Neuronal stem cell (in vitro differentiated cells): ENCODE measurements around the gene EIF3A.

Experiments used
- DNase-seq: peaks from one replicate; pipeline ENCODE4 v3.0.0-alpha.2; 2013; ENCODE audit warnings: low spot score
- H2AFZ ChIP-seq: one replicate; pipeline ENCODE4 v1.6.1; 2013; ENCODE audit warnings: mild to moderate bottlenecking, low read length, inconsistent platforms
- H2AK5ac ChIP-seq: 2 replicates; pipeline ENCODE4 v1.6.1; 2013; ENCODE audit warnings: low read depth, mild to moderate bottlenecking, inconsistent platforms, low read length, moderate library complexity, mixed read lengths
- H2BK120ac ChIP-seq: 2 replicates; pipeline ENCODE4 v1.6.1; 2013; ENCODE audit warnings: low read depth, mild to moderate bottlenecking, inconsistent platforms, low read length, moderate library complexity, mixed read lengths
- H2BK12ac ChIP-seq: one replicate; pipeline ENCODE4 v1.6.1; 2013; ENCODE audit warnings: low read length, inconsistent platforms
- H2BK15ac ChIP-seq: 2 replicates; pipeline ENCODE4 v1.6.1; 2013; ENCODE audit warnings: mild to moderate bottlenecking, low read length, inconsistent platforms, mixed read lengths
- H2BK5ac ChIP-seq: one replicate; pipeline ENCODE4 v1.6.1; 2013; ENCODE audit warnings: inconsistent platforms, mild to moderate bottlenecking, low read length, moderate library complexity
- H3K14ac ChIP-seq: one replicate; pipeline ENCODE4 v1.6.1; 2013; ENCODE audit warnings: low read length, inconsistent platforms
- H3K18ac ChIP-seq: 2 replicates; pipeline ENCODE4 v1.6.1; 2013; ENCODE audit warnings: low read length, inconsistent platforms
- H3K23ac ChIP-seq: 2 replicates; pipeline ENCODE4 v1.6.1; 2013; ENCODE audit warnings: low read depth, mild to moderate bottlenecking, mixed read lengths, low read length, inconsistent platforms; ENCODE audit not compliant: poor library complexity
- H3K27ac ChIP-seq: replicated peaks from 3 replicates; pipeline ENCODE4 v1.5.1; 2013; ENCODE audit warnings: low read length, inconsistent platforms
- H3K27me3 ChIP-seq, 3 experiments: 2 replicates each; pipeline ENCODE4 v1.6.1; 2013; ENCODE audit warnings: low read length in 3 of 3, mild to moderate bottlenecking in 2 of 3, inconsistent platforms in 1 of 3, low read depth in 1 of 3, mixed read lengths in 1 of 3, moderate library complexity in 1 of 3; ENCODE audit not compliant: control insufficient read depth in 3 of 3, insufficient read depth in 3 of 3
- H3K36me3 ChIP-seq, 2 donors: replicated peaks in 1 of 2; 2 replicates each; pipeline ENCODE4 v1.6.1; 2013; ENCODE audit warnings: low read length in 2 of 2; ENCODE audit not compliant: control insufficient read depth in 2 of 2, insufficient read depth in 2 of 2
- H3K4ac ChIP-seq: 2 replicates; pipeline ENCODE4 v1.6.1; 2013; ENCODE audit warnings: inconsistent platforms, mild to moderate bottlenecking, low read length, moderate library complexity
- H3K4me1 ChIP-seq, 2 donors: 1 replicate in 1 of 2; 2 replicates in 1 of 2; pipeline ENCODE4 v1.6.1; 2013; ENCODE audit warnings: low read length in 2 of 2, low read depth in 1 of 2; ENCODE audit not compliant: control insufficient read depth in 2 of 2, insufficient read depth in 1 of 2
- H3K4me2 ChIP-seq: one replicate; pipeline ENCODE4 v1.6.1; 2013; ENCODE audit warnings: mild to moderate bottlenecking, low read length, inconsistent platforms; ENCODE audit not compliant: insufficient read depth, poor library complexity, severe bottlenecking
- H3K4me3 ChIP-seq, 2 donors: 2 replicates each; pipeline ENCODE4 v1.5.1; 2013; ENCODE audit warnings: low read length in 2 of 2, mild to moderate bottlenecking in 2 of 2, inconsistent platforms in 1 of 2, moderate library complexity in 1 of 2
- H3K79me1 ChIP-seq: one replicate; pipeline ENCODE4 v1.6.1; 2013; ENCODE audit warnings: low read depth, mild to moderate bottlenecking, inconsistent platforms, low read length, moderate library complexity
- H3K9ac ChIP-seq: one replicate; pipeline ENCODE4 v1.6.1; 2013; ENCODE audit warnings: mild to moderate bottlenecking, low read depth, low read length, inconsistent platforms; ENCODE audit not compliant: poor library complexity
- H3K9me3 ChIP-seq, 2 donors: replicated peaks in 1 of 2; 2 replicates each; pipeline versions ENCODE3 to v1.6.1; 2013; ENCODE audit warnings: low read length in 2 of 2, mild to moderate bottlenecking in 2 of 2, inconsistent platforms in 1 of 2, low read depth in 1 of 2, mixed read lengths in 1 of 2, moderate library complexity in 1 of 2; ENCODE audit not compliant: control insufficient read depth in 2 of 2, insufficient read depth in 1 of 2
- H4K8ac ChIP-seq: one replicate; pipeline ENCODE4 v1.6.1; 2013; ENCODE audit warnings: low read depth, mild to moderate bottlenecking, inconsistent platforms, low read length, moderate library complexity
- H4K91ac ChIP-seq: one replicate; pipeline ENCODE4 v1.6.1; 2013; ENCODE audit warnings: low read length, low read depth, mild to moderate bottlenecking, inconsistent platforms; ENCODE audit not compliant: poor library complexity
- WGBS, 2 donors: extraction: QIAGEN DNeasy Blood & Tissue Kit; methylation state at CpG; one replicate each; pipeline ENCODE4 v1.1.7; 2013; ENCODE audit warnings: missing lambda C conversion rate in 2 of 2, mixed read lengths in 1 of 2; ENCODE audit not compliant: insufficient read length in 2 of 2, insufficient replicate concordance in 1 of 2; ENCODE audit errors: extremely low coverage in 2 of 2; 5-methylcytosine and 5-hydroxymethylcytosine counted together

The EIF3A gene

DNA sequence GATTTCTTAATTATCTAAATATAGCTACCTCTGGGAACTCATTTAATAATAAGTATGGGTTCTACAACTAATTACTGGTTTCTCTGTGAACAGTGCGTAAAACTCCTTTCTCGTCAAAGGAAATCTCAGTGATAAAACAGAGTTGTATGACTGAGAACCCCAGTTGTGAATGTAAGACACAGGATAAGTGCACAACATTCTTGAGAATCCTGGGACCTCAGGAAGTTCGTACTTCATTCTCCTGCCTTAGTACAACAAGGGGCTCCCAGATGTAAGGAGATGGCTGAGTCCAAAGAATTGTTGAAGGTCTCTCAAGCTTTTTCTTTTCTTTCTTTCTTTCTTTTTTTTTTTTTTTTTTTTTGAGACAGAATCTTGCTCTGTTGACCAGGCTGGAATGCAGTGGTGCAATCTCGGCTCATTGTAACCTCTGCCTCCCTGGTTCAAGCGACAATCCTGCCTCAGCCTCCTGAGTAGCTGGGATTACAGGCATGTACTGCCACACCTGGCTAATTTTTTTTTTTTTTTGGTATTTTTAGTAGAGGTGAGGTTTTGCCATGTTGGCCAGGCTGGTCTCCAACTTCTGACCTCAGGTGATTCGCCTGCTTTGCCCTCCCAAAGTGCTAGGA, 35.8 kb upstream of the EIF3A start:
- Histone ChIP-seq H3K27ac (no peak overlapping the region), H3K23ac (no peak overlapping the region), H3K27me3 (no peaks in the 10 kb centered on the region), H2BK15ac (no peak overlapping the region), H3K4me3 (no peak overlapping the region), H3K9me3 (peaks cover 0 to 5% of the 10 kb centered on the region in 2 donors), H3K36me3 (peaks cover 30 to 90% of the 10 kb centered on the region in 2 donors), H3K14ac (no peak overlapping the region), H3K4me2 (no peak overlapping the region), H2BK120ac (no peak overlapping the region), H4K91ac (no peak overlapping the region), H2AFZ (no peak overlapping the region), H2AK5ac (no peak overlapping the region), H2BK12ac (no peak overlapping the region), H4K8ac (no peak overlapping the region), H2BK5ac (no peak overlapping the region), H3K79me1 (no peaks in the 10 kb centered on the region), H3K4ac (no peak overlapping the region), H3K9ac (no peak overlapping the region), H3K4me1 (no peaks in the 10 kb centered on the region), H3K18ac (no peak overlapping the region)
- WGBS, 2 donors, result no CpG with 5 or more reads among the region's 6 CpGs
- DNase-seq, result no peak

GRCh38 chr10:119115926-119116325, 35.3 kb upstream of the EIF3A start:
- WGBS, 2 donors, result no CpG with 5 or more reads among the region's 9 CpGs

GRCh38 chr10:119113751-119114732, 33.4 kb upstream of the EIF3A start:
- peaks cover 0 to 5% of the 10 kb centered on the region in 2 donors for H3K9me3 ChIP-seq
- no peak overlapping the region for H2BK120ac ChIP-seq
- H4K91ac ChIP-seq, result no peak overlapping the region
- no peak overlapping the region for H3K23ac ChIP-seq
- H2BK12ac ChIP-seq, result no peak overlapping the region
- H2AFZ ChIP-seq, result no peak overlapping the region
- H3K18ac ChIP-seq, result no peak overlapping the region
- H2BK15ac ChIP-seq, result no peak overlapping the region
- peaks cover 23 to 92% of the 10 kb centered on the region in 2 donors for H3K36me3 ChIP-seq
- no peaks in the 10 kb centered on the region for H3K79me1 ChIP-seq
- no peaks in the 10 kb centered on the region for H3K4me1 ChIP-seq
- no peak overlapping the region for H3K9ac ChIP-seq
- no peak for DNase-seq
- peak overlapping the region in 1 of 2 donors; percentile 64 for H3K4me3 ChIP-seq
- no peak overlapping the region for H2BK5ac ChIP-seq
- no peak overlapping the region for H3K4me2 ChIP-seq
- no CpG with 5 or more reads among the region's 11 CpGs for WGBS, 2 donors
- H3K27ac ChIP-seq, result no peak overlapping the region
- no peak overlapping the region for H3K4ac ChIP-seq
- no peak overlapping the region for H3K14ac ChIP-seq
- no peak overlapping the region for H4K8ac ChIP-seq
- no peaks in the 10 kb centered on the region for H3K27me3 ChIP-seq
- no peak overlapping the region for H2AK5ac ChIP-seq

More at GRCh38 chr10:119115926-119116325, 35.3 kb upstream of the EIF3A start:
- H3K23ac ChIP-seq, result no peak overlapping the region
- H4K8ac ChIP-seq, result no peak overlapping the region
- H3K27me3 ChIP-seq, result no peaks in the 10 kb centered on the region
- no peak overlapping the region for H3K14ac ChIP-seq
- no peak overlapping the region for H2BK120ac ChIP-seq
- H3K36me3 ChIP-seq, result peaks cover 30 to 90% of the 10 kb centered on the region in 2 donors
- no peak overlapping the region for H2AK5ac ChIP-seq
- no peaks in the 10 kb centered on the region for H3K4me1 ChIP-seq
- no peak overlapping the region for H2BK5ac ChIP-seq
- H2AFZ ChIP-seq, result no peak overlapping the region
- no peak overlapping the region for H3K4me2 ChIP-seq
- no peak for DNase-seq
- H3K9ac ChIP-seq, result no peak overlapping the region
- H2BK12ac ChIP-seq, result no peak overlapping the region
- H2BK15ac ChIP-seq, result no peak overlapping the region
- H4K91ac ChIP-seq, result no peak overlapping the region
- H3K18ac ChIP-seq, result no peak overlapping the region
- no peak overlapping the region for H3K27ac ChIP-seq
- H3K79me1 ChIP-seq, result no peaks in the 10 kb centered on the region
- peaks cover 0 to 5% of the 10 kb centered on the region in 2 donors for H3K9me3 ChIP-seq
- H3K4me3 ChIP-seq, result no peak overlapping the region
- no peak overlapping the region for H3K4ac ChIP-seq

- H3K27ac ChIP-seq, result no peak overlapping the region
- H3K36me3 ChIP-seq, result peaks cover 19 to 91% of the 10 kb centered on the region in 2 donors
Observed at GRCh38 chr10:119112056-119112455, 31.4 kb upstream of the EIF3A start.

More at GRCh38 chr10:119112056-119112455, 31.4 kb upstream of the EIF3A start:
- WGBS, 2 donors, result no CpG with 5 or more reads among the region's 4 CpGs
- H2AFZ ChIP-seq, result no peak overlapping the region
- no peak overlapping the region for H2AK5ac ChIP-seq
- H3K27me3 ChIP-seq, result no peaks in the 10 kb centered on the region
- no peak overlapping the region for H3K4me3 ChIP-seq
- H3K79me1 ChIP-seq, result no peaks in the 10 kb centered on the region
- no peaks in the 10 kb centered on the region for H3K4me1 ChIP-seq
- DNase-seq, result no peak
- H2BK12ac ChIP-seq, result no peak overlapping the region
- no peak overlapping the region for H4K91ac ChIP-seq
- H2BK120ac ChIP-seq, result no peak overlapping the region
- H3K18ac ChIP-seq, result no peak overlapping the region
- H3K4ac ChIP-seq, result no peak overlapping the region
- H4K8ac ChIP-seq, result no peak overlapping the region
- no peak overlapping the region for H2BK15ac ChIP-seq
- no peak overlapping the region for H3K4me2 ChIP-seq
- H3K23ac ChIP-seq, result no peak overlapping the region
- no peak overlapping the region for H3K14ac ChIP-seq
- no peak overlapping the region for H2BK5ac ChIP-seq
- H3K9me3 ChIP-seq, result peaks cover 0 to 5% of the 10 kb centered on the region in 2 donors
- H3K9ac ChIP-seq, result no peak overlapping the region
